ENCODE data around the gene SH3RF2.
"Not testable (repeated sequence)": the region's sequence is repeated elsewhere in the genome, so short reads cannot be mapped to it uniquely, and the experiment has no call there.

SH3RF2 gene

GRCh38 chr5:145936401-145937131, at the start of gene SH3RF2:
SH3RF2 (plus strand) TSS chr5:145936578; CDS start chr5:145937929, 1,351 bp downstream.
- no peak for DNase-seq (ENCODE audit: low spot score)

DNA sequence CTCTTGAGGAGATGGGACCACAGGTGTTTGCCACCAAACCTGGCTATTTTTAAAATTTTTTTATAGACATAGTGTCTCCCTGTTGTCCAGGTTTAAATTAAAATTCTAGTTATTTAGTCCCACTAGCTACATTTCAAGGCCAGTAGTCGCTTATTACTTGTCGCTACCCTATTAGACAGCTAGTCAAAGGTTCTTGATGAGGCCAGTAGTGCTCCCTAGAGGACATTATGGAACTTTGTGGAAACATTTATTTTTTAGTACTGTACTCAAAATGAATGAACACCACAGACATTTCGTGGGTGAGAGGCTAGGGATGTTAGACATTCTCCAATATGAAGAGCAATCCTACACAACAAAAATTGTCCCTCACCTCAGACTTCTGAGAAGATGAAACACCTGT, 49.2 kb upstream of the SH3RF2 start:
- no peak for DNase-seq (ENCODE audit: low spot score)

DNA sequence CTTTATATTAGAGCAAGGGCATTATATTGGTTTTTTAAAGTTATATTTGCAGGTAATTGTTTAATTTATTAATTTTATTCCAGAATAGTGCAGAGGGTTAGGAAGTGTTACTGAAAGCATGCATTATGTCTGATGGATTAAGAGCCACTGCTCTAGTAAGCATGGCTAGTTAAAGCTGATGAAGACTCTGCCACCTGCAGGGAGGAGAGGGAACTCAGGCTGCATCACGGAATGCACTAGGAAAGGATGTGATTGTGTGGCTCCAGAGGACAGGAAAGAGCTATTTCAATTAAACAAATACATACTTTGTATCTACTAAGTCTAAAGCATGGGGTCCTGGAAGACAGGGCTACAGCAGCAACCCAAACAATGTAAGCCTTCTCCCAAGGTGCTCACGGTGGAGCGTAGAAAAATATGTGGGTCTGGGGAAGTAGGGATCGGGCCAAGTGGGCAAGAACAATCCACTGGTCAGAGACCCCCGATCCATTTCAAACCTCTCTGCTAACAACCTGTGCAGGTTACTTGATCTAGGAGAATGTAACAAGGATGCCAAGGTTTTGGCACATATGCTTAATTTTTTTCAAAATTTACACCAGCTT, 48.3 kb upstream of the SH3RF2 start:
- no peak for DNase-seq (ENCODE audit: low spot score)

GRCh38 chr5:145889611-145890010, 46.8 kb upstream of the SH3RF2 start:
- no peak for DNase-seq (ENCODE audit: low spot score)

- not testable (repeated sequence) for DNase-seq (ENCODE audit: low spot score)
Measured at GRCh38 chr5:145891378-145891777, 45.0 kb upstream of the SH3RF2 start.

GRCh38 chr5:145898171-145898570, 38.2 kb upstream of the SH3RF2 start:
- no peak for DNase-seq (ENCODE audit: low spot score)

GRCh38 chr5:145902421-145902820, 34.0 kb upstream of the SH3RF2 start:
- no peak for DNase-seq (ENCODE audit: low spot score)

DNA sequence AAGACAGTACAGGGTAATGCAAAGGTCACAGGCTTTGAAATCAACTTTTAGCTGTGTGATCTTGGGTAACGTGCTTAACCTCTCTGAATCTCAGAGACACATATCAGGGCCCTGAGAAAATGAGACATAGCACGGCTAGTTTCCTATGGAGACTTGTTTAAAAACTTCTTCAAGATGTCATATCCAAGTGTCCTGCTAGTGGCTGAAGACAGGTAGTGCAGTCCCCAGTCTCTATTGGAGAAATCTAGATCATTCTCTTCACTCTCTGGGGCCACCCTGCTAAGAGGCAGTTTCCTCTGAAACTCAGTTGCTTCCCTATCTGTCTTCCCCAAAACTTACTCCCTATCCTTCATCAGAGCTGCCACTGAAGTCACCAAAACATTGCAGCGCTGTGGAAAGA, 33.3 kb upstream of the SH3RF2 start:
- no peak for DNase-seq (ENCODE audit: low spot score)

- no peak for DNase-seq (ENCODE audit: low spot score)
Measured at GRCh38 chr5:145903867-145904266, 32.5 kb upstream of the SH3RF2 start.

- DNase-seq (ENCODE audit: low spot score): no peak
Measured at GRCh38 chr5:145904743-145905142, 31.6 kb upstream of the SH3RF2 start.

GRCh38 chr5:145906401-145906800, 30.0 kb upstream of the SH3RF2 start:
- no peak for DNase-seq (ENCODE audit: low spot score)

DNA sequence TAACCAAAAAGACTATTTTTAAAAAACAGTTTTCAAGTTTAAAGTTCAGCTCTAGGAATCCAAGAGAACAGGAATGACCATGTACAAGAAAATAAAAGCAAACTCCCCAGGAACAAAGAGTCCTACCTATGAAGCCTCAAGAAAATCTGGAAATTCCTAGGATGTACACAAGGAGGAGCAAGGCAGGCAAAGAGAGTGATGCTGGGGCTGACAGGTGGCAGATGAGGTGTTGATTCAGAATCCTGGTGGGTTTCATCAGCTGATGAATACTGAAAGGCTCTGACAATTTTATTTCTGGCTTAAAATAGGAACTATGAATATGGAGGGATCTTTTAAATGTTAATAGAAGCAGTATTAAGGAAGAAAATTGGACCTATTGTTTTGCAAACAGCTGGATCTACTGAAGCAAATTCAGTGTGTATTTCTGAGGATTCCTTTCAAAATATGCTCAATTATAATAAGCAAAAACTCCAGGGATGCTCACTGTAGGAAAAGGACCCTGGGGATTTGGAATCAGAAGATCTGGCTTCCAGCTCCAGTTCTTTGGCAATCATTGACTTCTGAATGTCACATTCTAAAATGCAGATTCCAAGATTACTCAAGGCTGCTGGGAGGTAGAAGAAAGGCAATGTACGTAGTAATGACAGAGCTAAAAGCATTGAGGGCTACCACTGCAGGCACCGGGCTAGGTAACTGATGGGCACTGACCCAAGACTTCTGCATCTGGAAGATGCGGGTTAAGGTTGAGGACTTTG, 28.0 kb upstream of the SH3RF2 start:
- no peak for DNase-seq (ENCODE audit: low spot score)

DNA sequence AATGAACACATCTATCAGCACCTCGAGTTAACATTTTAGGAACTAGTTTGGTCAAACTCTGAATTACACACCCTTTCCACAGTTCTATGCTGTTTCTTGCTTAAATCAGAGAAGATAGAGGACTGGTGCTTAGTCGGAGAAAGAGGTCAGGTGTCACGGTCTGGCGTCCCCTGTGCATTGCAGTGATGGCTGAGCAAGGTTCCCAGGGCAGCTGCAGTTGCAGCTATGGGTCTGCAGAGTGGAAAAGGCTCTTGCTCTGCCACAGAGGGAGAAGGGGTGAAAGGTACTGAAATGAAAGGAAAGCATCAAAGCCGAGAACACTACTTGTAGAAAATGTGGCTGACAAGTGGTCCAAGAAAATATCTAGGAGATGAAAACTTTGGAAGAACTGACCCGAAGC, 25.2 kb upstream of the SH3RF2 start:
- DNase-seq (ENCODE audit: low spot score): no peak

GRCh38 chr5:145912019-145912418, 24.4 kb upstream of the SH3RF2 start:
- DNase-seq (ENCODE audit: low spot score): no peak

DNA sequence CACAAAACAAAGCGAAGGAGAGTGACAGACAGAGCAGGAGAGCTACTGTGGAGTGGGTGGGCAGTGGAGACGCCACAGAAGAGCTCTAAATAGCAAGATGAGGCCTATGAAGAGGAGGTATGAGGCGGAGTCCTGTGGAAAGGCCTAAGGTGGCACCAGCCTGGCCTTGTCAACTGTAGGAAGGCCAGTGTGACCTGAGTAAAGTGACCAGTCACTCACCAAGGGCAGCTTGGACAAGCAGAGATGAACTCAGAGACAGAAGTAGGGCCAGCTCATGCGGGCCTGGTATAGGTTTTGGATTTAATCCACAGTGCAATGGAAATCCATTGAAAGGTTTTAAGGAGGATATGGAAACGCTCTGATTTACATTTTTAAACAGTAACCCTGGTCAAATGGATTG, 23.8 kb upstream of the SH3RF2 start:
- no peak for DNase-seq (ENCODE audit: low spot score)

DNA sequence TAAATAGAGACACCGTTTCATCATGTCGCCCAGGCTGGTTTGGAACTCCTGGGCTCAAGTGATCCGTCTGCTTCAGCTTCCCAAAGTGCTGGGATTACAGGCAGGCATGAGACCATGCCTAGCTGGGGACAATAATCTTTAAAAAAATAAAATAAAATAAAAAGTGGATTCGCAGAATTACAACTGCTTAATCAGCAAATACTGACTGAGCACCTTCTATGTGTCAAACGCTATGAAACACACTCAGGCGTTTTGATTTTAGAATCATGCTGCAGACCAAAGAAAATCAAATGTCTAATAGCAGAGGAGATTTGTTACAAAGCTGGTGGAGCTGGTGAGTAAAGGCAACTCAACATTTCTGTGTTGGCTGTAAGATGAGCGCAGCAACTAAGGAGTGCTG, 22.7 kb upstream of the SH3RF2 start:
- no peak for DNase-seq (ENCODE audit: low spot score)

GRCh38 chr5:145915970-145916638, 20.3 kb upstream of the SH3RF2 start:
- no peak for DNase-seq (ENCODE audit: low spot score)

- no peak for DNase-seq (ENCODE audit: low spot score)
Measured at GRCh38 chr5:145917288-145917687, 19.1 kb upstream of the SH3RF2 start.

DNA sequence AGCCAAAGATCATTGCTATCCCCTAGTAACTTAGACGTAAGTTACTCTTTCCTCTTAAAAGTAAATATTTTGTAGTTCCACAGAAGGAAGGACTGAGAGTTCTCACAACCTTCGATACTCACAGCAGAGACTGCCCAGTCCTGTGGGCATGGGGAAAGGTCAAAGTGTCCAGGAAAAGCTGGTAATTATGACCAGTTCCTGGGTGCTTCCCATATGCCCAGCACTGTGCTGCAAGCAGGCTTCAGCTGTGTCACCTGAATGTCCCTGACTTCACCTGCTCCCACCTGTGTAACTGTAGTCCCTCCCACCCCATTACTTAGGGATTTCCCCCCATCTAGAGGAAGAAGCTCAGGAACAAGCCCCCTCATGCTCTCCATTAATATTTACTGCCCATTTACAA, 18.0 kb upstream of the SH3RF2 start:
- no peak for DNase-seq (ENCODE audit: low spot score)

DNA sequence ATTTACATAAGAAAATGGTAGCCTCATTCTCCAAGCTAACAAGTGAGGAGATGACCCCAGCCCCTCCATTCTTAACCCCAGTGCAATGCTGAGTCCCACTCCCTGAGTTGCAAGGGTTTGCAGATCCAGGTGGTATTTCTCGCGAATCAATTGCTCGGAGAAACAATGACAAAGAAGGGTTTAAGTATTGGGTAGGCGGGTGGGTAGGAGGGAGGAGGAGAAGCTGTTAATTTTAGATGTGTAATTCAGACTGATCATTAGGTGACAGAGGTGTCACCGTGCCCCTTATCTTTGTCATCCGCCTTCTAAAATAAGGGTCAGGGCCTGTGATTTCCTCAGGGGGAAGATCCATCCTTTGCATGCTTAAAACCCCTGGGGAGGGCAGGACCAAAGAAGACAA, 17.0 kb upstream of the SH3RF2 start:
- DNase-seq (ENCODE audit: low spot score): no peak

- no peak for DNase-seq (ENCODE audit: low spot score)
Measured at GRCh38 chr5:145920542-145921210, 15.7 kb upstream of the SH3RF2 start.

- DNase-seq (ENCODE audit: low spot score): no peak
Measured at GRCh38 chr5:145921211-145921610, 15.2 kb upstream of the SH3RF2 start.
